ENCODE results near the gene PDE6C.

- TF ChIP-seq REST (IDR thresholded peaks at IDR 0.05; ENCODE audit: low read depth) (no peak), EP300 (IDR thresholded peaks at IDR 0.05; ENCODE audit: borderline replicate concordance) (no peak), RAD21 (IDR thresholded peaks at IDR 0.05; ENCODE audit: low read depth) (no peak), MAX (IDR thresholded peaks at IDR 0.05) (no peak), CREB1 (IDR thresholded peaks at IDR 0.05; ENCODE audit: low read depth) (no peak), CEBPB (IDR thresholded peaks at IDR 0.05) (no peak), TEAD4 (IDR thresholded peaks at IDR 0.05) (no peak)
These were observed 92.1 kb downstream of the PDE6C start for GRCh38 chr10:93704451-93704850.

Measured in Ishikawa (cell line).